Testis (tissue), 3 donors: ENCODE results near the gene YJU2. TPM values are rescaled to one million over a fixed set of nuclear protein-coding genes. Genes with fewer than 3 reads are reported as not detected.

Experiments
- DNase-seq: peaks from one replicate; pipeline ENCODE4 v3.0.0-alpha.2; 2019
- H3K27ac ChIP-seq, 2 donors: fragments of 200-600 bp; sonication (generic); one replicate each; pipeline ENCODE4 v1.5.1; 2019
- H3K27me3 ChIP-seq: fragments of 200-600 bp; sonication (generic); one replicate; pipeline ENCODE4 v1.5.1; 2019
- H3K36me3 ChIP-seq: fragments of 200-600 bp; sonication (generic); one replicate; pipeline ENCODE4 v1.5.1; 2017; ENCODE audit warnings: low read depth; ENCODE audit errors: missing control alignments
- H3K4me1 ChIP-seq: fragments of 200-600 bp; sonication (generic); one replicate; pipeline ENCODE4 v1.5.1; 2019
- H3K4me3 ChIP-seq, 2 donors: fragments of 200-600 bp; sonication (generic); one replicate each; pipeline ENCODE4 v1.5.1; 2017 to 2019
- H3K9me3 ChIP-seq: fragments of 200-600 bp; sonication (generic); one replicate; pipeline ENCODE4 v1.5.1; 2017
- POLR2A ChIP-seq: fragments of 450-650 bp; IDR thresholded peaks from one replicate; pipeline ENCODE4 v1.6.1; 2017; ENCODE audit warnings: antibody characterized with exemption, mild to moderate bottlenecking, moderate library complexity
- WGBS, 2 donors: methylation state at CpG; one replicate each; pipeline ENCODE4 v1.1.5; 2018; 5-methylcytosine and 5-hydroxymethylcytosine counted together
- intact Hi-C: fragments of 100-400 bp; cut with DNase I; formaldehyde crosslinking; loops from one replicate; pipeline ENCODE4 v1.15.1; 2023; ENCODE audit warnings: low total_unique reads
- polyA plus RNA-seq: library from polyadenylated mRNA; stranded (reverse); fragments of 350-450 nt; fragmentation: Illumina TruSeq; extraction: RNeasy Lipid Tissue Mini Kit (QIAGEN cat#74804); gene quantifications from one replicate; pipeline ENCODE4 v1.2.3, GENCODE V29; 2014; ENCODE audit warnings: low read depth, low replicate concordance; ENCODE audit not compliant: insufficient read depth
- total RNA-seq, 2 donors: library from RNA; depleted of rRNA; stranded (reverse); fragments of >200 nt; gene quantifications; one replicate each; pipeline ENCODE4 v1.2.3, GENCODE V29; 2016
- TF ChIP-seq, protein P1 (sequence below), 3 experiments: fragments of 450-650 bp in 2 of 3; fragments of 200-600 bp in 1 of 3; sonication (generic) in 1 of 3; IDR thresholded peaks; one replicate each; pipeline ENCODE4 v1.5.1; 2016 to 2019; ENCODE audit warnings: antibody characterized with exemption in 3 of 3, mild to moderate bottlenecking in 2 of 3, moderate library complexity in 1 of 3

YJU2 gene
- total and polyA plus RNA-seq, 3 donors from 2014 or later = 26.1 to 36.6 (median 31.1) TPM

DNA sequence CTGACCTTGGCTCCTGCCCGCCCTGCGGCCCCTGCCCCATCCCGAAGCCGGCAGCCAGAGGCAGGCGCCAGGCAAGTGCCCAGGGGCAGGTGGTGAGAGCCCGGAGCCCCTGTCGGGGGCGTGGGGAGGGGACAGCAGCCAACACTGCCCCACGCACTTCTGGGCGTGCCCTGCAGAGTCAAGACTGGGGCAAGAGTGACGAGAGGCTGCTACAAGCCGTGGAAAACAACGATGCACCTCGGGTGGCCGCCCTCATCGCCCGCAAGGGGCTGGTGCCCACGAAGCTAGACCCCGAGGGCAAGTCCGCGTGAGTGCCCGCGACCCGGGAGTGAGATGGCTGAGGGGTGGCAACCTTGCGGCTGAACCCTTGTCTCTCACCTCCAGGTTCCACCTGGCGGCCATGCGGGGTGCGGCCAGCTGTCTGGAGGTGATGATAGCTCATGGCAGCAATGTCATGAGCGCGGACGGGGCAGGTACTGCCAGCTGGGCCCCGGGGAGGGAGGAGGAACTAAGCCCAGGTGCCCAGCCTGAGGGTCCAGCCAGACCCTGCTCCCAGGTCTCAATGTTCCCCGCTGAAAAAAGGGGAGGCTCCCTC, 47.1 kb upstream of the YJU2 start:
- H3K9me3 ChIP-seq = no peaks in the 10 kb centered on the region
- 83 to 86% methylated on average over 18 to 31 of the region's 33 CpGs for WGBS, 2 donors
- H3K27me3 ChIP-seq = no peaks in the 10 kb centered on the region
- DNase-seq = no peak
- intact Hi-C loops = no loop called here
- TF ChIP-seq, protein P1, sequence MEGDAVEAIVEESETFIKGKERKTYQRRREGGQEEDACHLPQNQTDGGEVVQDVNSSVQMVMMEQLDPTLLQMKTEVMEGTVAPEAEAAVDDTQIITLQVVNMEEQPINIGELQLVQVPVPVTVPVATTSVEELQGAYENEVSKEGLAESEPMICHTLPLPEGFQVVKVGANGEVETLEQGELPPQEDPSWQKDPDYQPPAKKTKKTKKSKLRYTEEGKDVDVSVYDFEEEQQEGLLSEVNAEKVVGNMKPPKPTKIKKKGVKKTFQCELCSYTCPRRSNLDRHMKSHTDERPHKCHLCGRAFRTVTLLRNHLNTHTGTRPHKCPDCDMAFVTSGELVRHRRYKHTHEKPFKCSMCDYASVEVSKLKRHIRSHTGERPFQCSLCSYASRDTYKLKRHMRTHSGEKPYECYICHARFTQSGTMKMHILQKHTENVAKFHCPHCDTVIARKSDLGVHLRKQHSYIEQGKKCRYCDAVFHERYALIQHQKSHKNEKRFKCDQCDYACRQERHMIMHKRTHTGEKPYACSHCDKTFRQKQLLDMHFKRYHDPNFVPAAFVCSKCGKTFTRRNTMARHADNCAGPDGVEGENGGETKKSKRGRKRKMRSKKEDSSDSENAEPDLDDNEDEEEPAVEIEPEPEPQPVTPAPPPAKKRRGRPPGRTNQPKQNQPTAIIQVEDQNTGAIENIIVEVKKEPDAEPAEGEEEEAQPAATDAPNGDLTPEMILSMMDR (IDR thresholded peaks at IDR 0.05) = no peak
- TF ChIP-seq POLR2A = no peak
- no peak overlapping the region for H3K27ac ChIP-seq
- H3K36me3 ChIP-seq = no peaks in the 10 kb centered on the region
- H3K4me3 ChIP-seq = no peak overlapping the region
- peaks cover 1% of the 10 kb centered on the region for H3K4me1 ChIP-seq

DNA sequence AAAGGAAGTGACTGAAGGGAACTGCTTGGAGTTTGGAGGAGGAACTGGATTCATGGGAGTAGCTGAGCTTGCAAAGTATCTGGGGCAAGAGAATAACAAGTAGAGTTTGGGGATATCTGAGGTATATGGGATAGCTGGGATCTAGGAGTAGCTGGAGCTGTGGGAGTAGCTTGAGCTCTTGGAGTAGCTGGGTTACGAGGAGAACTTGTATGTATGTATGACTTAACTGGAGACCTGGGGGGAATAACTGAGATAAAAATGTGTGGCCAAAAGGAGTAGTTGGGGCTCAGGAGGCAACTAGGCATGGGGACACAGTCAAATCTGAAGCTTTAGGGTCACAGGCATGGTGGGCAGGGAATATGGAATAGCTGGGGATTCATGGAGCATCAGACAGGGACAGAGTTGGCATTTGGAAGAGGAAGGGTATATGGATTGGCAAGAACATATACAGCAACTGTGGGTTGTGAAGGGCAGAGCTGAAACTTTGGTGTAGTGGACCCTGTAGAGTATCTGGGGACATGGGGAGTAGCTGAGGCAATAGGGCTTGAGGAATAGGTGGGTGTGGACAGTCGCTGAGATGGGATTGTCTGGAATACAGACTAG, 45.8 kb upstream of the YJU2 start:
- whole genome bisulfite sequencing, 2 donors = 60 to 63% methylated on average over 2 of the region's 2 CpGs
- intact Hi-C loops = no loop called here

DNA sequence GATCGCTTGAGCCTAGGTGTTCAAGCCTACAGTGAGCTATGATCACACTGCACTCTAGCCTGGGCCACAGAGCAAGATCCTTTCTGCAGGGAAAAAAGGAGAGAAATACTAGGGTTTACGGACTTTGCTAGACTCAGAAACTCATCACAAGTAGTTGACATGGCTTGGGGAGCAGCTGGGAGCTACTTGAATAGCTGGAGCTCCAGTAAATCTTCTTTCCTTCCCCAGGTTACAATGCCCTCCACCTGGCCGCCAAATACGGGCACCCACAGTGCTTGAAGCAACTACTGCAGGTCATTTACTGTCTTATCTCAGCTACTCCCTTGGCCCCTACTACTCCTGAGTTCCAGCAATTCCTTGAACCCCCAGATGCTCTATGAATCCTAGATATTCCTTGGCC, 45.1 kb upstream of the YJU2 start:
- Histone ChIP-seq H3K36me3 (no peaks in the 10 kb centered on the region), H3K4me3 (no peak overlapping the region), H3K4me1 (peaks cover 2% of the 10 kb centered on the region), H3K9me3 (no peaks in the 10 kb centered on the region), H3K27ac (no peak overlapping the region), H3K27me3 (no peaks in the 10 kb centered on the region)
- WGBS, 2 donors = 86 to 87% methylated on average over 4 of the region's 4 CpGs
- DNase-seq = no peak
- intact Hi-C loops = no loop called here
- TF ChIP-seq, protein P1 (IDR thresholded peaks at IDR 0.05) = no peak
- no peak for TF ChIP-seq POLR2A

More for the DNA sequence above, 45.8 kb upstream of the YJU2 start:
- Histone ChIP-seq H3K4me3 (no peak overlapping the region), H3K9me3 (no peaks in the 10 kb centered on the region), H3K36me3 (no peaks in the 10 kb centered on the region), H3K4me1 (peaks cover 2% of the 10 kb centered on the region), H3K27me3 (no peaks in the 10 kb centered on the region), H3K27ac (no peak overlapping the region)
- TF ChIP-seq, protein P1 (IDR thresholded peaks at IDR 0.05) = no peak
- no peak for TF ChIP-seq POLR2A
- no peak for DNase-seq

DNA sequence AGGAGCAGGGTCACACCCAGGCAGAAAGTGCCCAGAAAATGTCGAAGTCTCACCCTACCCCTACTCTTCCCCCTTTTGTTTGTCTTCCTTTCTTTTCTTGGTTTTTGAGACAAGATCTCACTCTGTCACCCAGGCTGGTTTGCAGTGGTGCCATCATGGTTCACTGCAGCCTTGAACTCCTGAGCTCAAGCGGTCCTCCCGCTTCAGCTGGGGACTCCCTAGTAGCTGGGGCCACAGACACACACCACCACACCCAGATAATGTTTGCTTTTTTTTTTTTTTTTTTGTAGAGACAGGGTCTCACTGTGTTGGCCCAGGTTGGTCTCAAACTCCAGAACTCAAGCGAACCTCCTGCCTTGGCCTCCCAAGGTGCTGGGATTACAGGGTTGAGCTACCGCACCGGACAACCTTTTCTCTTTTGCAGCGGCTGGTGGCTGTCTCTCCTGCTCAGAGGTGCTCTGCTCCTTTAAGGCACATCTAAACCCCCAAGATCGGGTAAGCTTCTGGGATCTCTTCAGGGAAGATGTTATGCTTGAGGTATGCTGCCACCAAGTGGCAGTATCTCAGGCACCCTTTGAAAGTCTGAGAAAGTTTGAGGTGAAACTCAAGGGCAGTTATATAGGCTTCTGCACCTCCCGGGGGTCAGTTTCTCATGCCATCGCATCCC, 39.9 kb upstream of the YJU2 start:
- Histone ChIP-seq H3K9me3 (no peaks in the 10 kb centered on the region), H3K36me3 (no peaks in the 10 kb centered on the region), H3K27ac (no peak overlapping the region), H3K27me3 (no peaks in the 10 kb centered on the region), H3K4me3 (no peak overlapping the region), H3K4me1 (peaks cover 2% of the 10 kb centered on the region)
- WGBS, 2 donors = 83 to 86% methylated on average over 8 to 10 of the region's 10 CpGs
- no peak for DNase-seq
- TF ChIP-seq POLR2A = no peak
- TF ChIP-seq, protein P1 (IDR thresholded peaks at IDR 0.05) = no peak
- intact Hi-C loops = no loop called here
